Measurements from ENCODE around the gene DCK.
A peak's percentile ranks its signal among the peaks of the same experiment; 100 is the strongest.
"Not testable (repeated sequence)": the region's sequence is repeated elsewhere in the genome, so short reads cannot be mapped to it uniquely, and the experiment has no call there.

Gene DCK

GRCh38 chr4:71004281-71004851, 10.9 kb downstream of the DCK start:
- DNase-seq = no peak

DNA sequence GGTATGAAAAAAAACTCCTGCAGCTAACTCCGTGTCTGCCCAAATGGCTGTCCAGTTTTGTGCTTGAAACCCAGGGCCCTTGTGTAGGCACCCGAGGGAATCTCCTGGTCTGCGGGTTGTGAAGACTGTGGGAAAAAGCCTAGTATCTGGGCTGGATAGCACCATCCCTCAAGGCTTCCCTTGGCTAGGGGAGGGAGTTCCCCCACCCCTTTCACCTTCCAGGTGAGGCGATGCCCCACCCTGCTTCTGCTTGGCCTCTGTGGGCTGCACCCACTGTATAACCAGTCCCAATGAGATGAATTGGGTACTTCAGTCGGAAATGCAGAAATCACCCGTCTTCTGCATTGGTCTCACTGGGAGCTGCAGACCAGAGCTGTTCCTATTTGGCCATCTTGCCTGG, 11.6 kb downstream of the DCK start:
- DNase-seq = not testable (repeated sequence)

DNA sequence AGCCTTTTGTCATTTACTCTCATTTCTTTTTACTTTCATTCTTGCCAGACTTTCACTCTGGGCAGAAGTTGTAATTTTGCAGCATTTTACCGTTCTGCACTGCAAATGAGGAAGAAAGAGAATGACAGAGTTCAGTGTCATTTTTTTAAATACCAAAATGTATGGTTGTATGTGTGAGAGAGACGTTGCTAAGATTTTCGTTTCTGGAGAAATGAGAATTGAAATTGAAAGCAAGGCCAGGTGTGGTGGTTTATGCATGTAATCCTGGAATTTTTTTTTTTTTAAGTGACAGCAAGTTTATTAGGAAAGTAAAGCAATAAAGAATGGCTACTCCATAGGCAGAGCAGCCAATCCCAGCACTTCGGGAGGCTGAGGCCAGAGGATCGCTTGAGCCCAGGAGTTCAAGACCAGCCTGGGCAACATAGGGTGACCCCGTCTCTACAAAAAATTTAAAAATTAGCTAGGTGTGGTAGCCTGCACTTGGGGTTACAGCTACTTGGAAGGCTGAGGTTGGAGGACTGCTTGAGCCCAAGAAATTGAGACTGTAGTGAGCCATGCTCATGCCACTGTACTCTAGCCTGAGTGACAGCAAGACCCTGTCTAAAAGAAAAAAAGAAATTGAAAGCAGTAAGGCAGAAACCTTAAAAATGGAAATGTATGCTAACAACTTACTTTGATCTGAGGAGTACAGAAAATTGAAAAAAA, 12.9 kb downstream of the DCK start:
- no peak for DNase-seq

GRCh38 chr4:71008196-71008595, 14.7 kb downstream of the DCK start:
- DNase-seq = no peak

GRCh38 chr4:71009086-71009485, 15.6 kb downstream of the DCK start:
- DNase-seq = peak; percentile 49

GRCh38 chr4:71009890-71010588, 16.6 kb downstream of the DCK start:
- DNase-seq = peak; percentile 30

GRCh38 chr4:71011451-71011850, 18.0 kb downstream of the DCK start:
- DNase-seq = no peak

DNA sequence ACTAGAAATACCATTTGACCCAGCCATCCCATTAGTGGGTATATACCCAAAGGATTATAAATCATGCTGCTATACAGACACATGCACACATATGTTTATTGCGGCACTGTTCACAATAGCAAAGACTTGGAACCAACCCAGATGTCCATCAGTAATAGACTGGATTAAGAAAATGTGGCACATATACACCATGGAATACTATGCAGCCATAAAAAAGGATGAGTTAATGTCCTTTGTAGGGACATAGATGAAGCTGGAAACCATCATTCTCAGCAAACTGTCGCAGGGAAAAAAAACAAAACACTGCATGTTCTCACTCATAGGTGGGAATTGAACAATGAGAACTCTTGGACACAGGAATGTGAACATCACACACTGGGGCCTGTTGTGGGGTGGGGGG, 23.9 kb downstream of the DCK start:
- not testable (repeated sequence) for DNase-seq

- DNase-seq = no peak
These were observed 27.2 kb downstream of the DCK start for GRCh38 chr4:71020611-71021010.

- DNase-seq = no peak
These were observed 32.2 kb downstream of the DCK start for GRCh38 chr4:71025654-71026053.

DNA sequence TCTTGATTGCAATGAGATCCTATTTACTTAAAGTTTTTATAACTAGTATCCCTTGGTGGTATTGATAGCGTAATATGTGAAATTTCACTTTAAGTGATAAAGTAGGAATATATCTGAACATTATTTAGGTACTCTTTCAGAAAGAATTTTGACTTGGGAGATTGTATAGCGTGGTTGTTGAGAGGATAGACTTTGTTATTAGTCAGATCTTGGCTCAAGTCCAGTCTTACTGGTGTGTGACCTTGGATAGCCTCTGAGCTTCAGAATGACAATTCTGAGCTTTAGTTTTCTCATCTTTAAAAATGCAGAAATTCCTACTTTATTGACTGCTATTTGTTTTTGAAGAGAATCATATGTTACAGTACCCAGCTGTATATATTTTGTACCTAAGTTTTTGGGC, 32.6 kb downstream of the DCK start:
- DNase-seq = peak; percentile 71

DNA sequence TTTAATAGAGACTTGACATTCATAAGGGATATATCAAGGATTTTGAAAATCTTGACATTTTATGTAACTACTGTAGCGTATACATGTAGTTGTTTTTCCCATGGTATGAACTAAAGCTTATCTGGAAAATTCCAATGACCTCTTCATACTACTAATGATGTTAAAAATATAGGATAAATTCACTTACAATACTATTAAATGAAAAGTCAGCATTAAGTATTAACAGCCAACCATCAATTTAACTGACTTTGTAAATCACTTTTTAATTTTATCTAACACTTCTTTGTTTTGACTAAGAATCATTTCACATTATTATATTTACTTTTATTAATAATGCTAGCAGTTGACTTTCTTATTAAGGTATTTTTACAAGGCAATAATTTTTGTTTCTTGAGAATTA, 34.2 kb downstream of the DCK start:
- DNase-seq = no peak

DNA sequence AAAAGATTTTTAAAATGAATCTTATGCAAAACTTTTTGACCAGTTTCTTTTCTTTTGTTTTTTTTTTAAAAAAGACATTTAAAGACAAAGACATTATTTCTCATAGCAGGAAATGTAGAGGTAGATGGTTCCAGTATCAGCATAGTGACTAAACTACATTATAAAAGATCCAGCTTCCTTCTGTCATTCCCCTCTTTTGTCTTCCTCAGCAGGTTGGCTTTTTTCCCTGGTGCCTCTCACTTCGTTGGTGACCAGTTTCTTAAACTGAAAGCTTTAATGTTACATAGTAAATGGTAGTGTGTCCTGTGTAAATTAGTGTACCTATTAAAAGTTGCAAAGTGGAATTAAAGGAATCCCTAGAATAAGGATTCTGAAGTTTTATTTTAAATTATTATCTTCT, 36.1 kb downstream of the DCK start:
- DNase-seq = no peak

- DNase-seq = peak; percentile 70
These were observed 38.7 kb downstream of the DCK start for GRCh38 chr4:71032106-71032505.

GRCh38 chr4:71045256-71045655, 51.8 kb downstream of the DCK start:
- no peak for DNase-seq

DNA sequence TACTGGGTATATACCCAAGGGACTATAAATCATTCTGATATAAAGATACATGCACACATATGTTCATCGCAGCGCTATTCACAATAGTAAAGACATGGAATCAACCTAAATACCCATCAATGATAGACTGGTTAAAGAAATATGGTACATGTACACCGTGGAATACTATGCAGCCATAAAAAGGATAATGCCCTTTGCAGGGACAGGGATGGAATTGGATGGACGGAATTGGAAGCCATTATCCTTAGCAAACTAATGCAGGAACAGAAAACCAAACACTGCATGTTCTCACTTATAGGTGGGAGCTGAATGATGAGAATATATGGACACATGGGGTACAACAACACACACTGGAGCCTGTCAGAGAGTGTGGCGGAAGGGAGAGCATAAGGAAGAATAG, 55.9 kb downstream of the DCK start:
- no peak for DNase-seq

DNA sequence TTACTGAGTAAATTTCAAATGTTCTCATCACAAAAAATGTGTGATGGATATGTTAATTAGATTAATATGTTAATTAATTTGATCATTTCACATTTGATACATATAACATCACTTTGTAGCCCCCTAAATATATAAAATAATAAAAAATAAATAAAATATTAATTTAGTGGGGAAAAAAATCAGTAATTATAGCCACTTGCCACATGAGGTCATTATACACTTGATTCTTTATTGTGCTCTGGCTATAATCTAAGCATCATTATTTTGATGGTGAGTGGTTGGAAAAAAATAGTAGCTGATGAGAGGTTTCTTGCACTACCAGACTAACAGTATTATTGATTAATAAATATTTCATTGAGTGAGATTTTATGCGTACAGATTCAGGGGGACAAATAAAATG, 57.4 kb downstream of the DCK start:
- DNase-seq = no peak

DNA sequence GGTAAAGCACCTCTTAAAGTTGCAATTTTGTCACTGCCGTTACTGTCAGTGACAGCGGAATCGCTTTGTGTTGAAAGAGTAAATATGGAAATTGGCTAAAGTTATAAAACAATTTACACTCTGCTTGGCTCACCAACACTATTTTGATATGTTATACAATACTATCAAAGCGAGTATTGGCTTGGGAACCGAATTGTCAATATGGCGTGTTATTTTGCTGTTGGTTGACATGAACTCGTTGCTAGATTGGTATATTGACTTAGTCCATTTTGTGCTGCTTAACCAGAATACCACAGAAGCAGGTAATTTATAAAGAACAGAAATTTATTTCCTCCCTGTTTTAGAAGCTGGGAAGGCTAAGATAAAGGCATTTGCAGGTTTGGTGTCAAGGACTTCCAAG, 58.6 kb downstream of the DCK start:
- no peak for DNase-seq

GRCh38 chr4:71052716-71053115, 59.3 kb downstream of the DCK start:
- no peak for DNase-seq

- not testable (repeated sequence) for DNase-seq
These were observed 60.2 kb downstream of the DCK start for GRCh38 chr4:71053613-71054012.

GRCh38 chr4:71059573-71059972, 66.1 kb downstream of the DCK start:
- DNase-seq = not testable (repeated sequence)

GRCh38 chr4:71062436-71062835, 69.0 kb downstream of the DCK start:
- no peak for DNase-seq

- DNase-seq = no peak
These were observed 70.3 kb downstream of the DCK start for GRCh38 chr4:71063711-71064110.

GRCh38 chr4:71064521-71064920, 71.1 kb downstream of the DCK start:
- no peak for DNase-seq

All from HCEC 1CT (cell line).